Smooth muscle cell (in vitro differentiated cells): Measurements from ENCODE around the gene OTOS. TPM values are rescaled to one million over a fixed set of nuclear protein-coding genes. Genes with fewer than 3 reads are reported as not detected.

Source experiments
- DNase-seq: peaks from one replicate; lab custom pipeline; 2025; ENCODE audit not compliant: unreplicated experiment; lab: John Stamatoyannopoulos, UW
- H2AFZ ChIP-seq: fragments of 200-600 bp; sonication (generic); 2 replicates; pipeline ENCODE4 v1.6.0; 2016; ENCODE audit warnings: antibody characterized with exemption, low read depth, mild to moderate bottlenecking
- H3F3A ChIP-seq: fragments of 200-600 bp; sonication (generic); 2 replicates; pipeline ENCODE4 v1.6.0; 2017; ENCODE audit warnings: antibody characterized with exemption, low read depth
- H3K27ac ChIP-seq: fragments of 200-600 bp; sonication (generic); 2 replicates; pipeline ENCODE4 v1.5.1; 2016; ENCODE audit warnings: low read depth, mild to moderate bottlenecking
- H3K27me3 ChIP-seq: fragments of 200-600 bp; sonication (generic); 2 replicates; pipeline ENCODE4 v1.6.1; 2016; ENCODE audit warnings: low read depth, mild to moderate bottlenecking
- H3K36me3 ChIP-seq: fragments of 200-600 bp; sonication (generic); 2 replicates; pipeline ENCODE4 v1.5.1; 2016; ENCODE audit warnings: low read depth
- H3K4me1 ChIP-seq: fragments of 200-600 bp; sonication (generic); 2 replicates; pipeline ENCODE4 v1.5.1; 2016; ENCODE audit warnings: low read depth
- H3K4me2 ChIP-seq: fragments of 200-600 bp; sonication (generic); 2 replicates; pipeline ENCODE4 v1.6.0; 2016; ENCODE audit warnings: mild to moderate bottlenecking
- H3K4me3 ChIP-seq: fragments of 200-600 bp; sonication (generic); 2 replicates; pipeline ENCODE4 v1.5.1; 2016; ENCODE audit warnings: mild to moderate bottlenecking
- H3K79me2 ChIP-seq: fragments of 200-600 bp; sonication (generic); 2 replicates; pipeline ENCODE4 v1.6.0; 2016; ENCODE audit warnings: low read depth, mild to moderate bottlenecking
- H3K9ac ChIP-seq: fragments of 200-600 bp; sonication (generic); 2 replicates; pipeline ENCODE4 v1.6.0; 2016; ENCODE audit warnings: low read depth
- H3K9me3 ChIP-seq: fragments of 200-600 bp; sonication (generic); replicated peaks from 2 replicates; pipeline ENCODE4 v1.5.1; 2016; ENCODE audit warnings: low read depth
- H4K20me1 ChIP-seq: fragments of 200-600 bp; sonication (generic); 2 replicates; pipeline ENCODE4 v1.6.0; 2016; ENCODE audit warnings: low read depth
- WGBS: methylation state at CpG from one replicate; pipeline ENCODE4 v1.1.7; 2016; ENCODE audit warnings: low lambda C conversion rate; 5-methylcytosine and 5-hydroxymethylcytosine counted together
- polyA plus RNA-seq: library from polyadenylated mRNA; unstranded; fragments of >200 nt; fragmentation: Nextera tagmentation; extraction: Ambion mirVana; gene quantifications from 2 replicates; pipeline ENCODE4 v1.2.1, GENCODE V29; 2016
- total RNA-seq: library from RNA; depleted of rRNA; stranded (reverse); fragments of >200 nt; gene quantifications from 2 replicates; pipeline ENCODE4 v1.2.3, GENCODE V29; 2014
- TF ChIP-seq, protein P1 (sequence below): fragments of 200-600 bp; sonication (generic); IDR thresholded peaks from 2 replicates; pipeline ENCODE4 v1.5.1; 2017; ENCODE audit warnings: borderline replicate concordance, mild to moderate bottlenecking, antibody characterized with exemption; ENCODE audit not compliant: insufficient read depth, poor library complexity, severe bottlenecking

OTOS gene
- total and polyA plus RNA-seq, 2 experiments from 2014 or later: not detected

DNA sequence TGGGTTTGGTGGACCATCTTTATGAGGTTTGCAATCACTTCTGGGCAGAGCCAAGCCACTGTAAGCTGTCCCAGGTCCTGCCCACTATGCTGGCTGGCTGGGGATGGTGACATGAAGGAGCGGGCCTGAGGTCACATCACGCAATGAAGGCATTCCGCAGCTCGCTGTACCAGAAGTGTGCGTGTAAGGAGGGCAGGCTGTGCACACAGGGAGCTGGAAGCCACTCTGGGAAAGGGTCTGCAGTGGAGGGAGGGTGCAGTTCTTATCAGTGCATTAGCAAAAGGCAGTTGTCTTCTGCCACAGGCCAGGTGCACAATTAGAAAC lies 16.7 kb upstream of the OTOS start:
- Histone ChIP-seq H3K4me2 (no peak overlapping the region), H3K27ac (no peak overlapping the region), H3K79me2 (no peaks in the 10 kb centered on the region), H3F3A (no peaks in the 10 kb centered on the region), H3K9me3 (no peaks in the 10 kb centered on the region), H3K4me1 (peaks cover 13% of the 10 kb centered on the region), H2AFZ (no peak overlapping the region), H3K27me3 (peaks cover 11% of the 10 kb centered on the region), H3K36me3 (no peaks in the 10 kb centered on the region), H3K4me3 (no peak overlapping the region), H4K20me1 (no peaks in the 10 kb centered on the region), H3K9ac (no peak overlapping the region)
- WGBS: 88% methylated on average over 5 of the region's 5 CpGs
- TF ChIP-seq, protein P1, sequence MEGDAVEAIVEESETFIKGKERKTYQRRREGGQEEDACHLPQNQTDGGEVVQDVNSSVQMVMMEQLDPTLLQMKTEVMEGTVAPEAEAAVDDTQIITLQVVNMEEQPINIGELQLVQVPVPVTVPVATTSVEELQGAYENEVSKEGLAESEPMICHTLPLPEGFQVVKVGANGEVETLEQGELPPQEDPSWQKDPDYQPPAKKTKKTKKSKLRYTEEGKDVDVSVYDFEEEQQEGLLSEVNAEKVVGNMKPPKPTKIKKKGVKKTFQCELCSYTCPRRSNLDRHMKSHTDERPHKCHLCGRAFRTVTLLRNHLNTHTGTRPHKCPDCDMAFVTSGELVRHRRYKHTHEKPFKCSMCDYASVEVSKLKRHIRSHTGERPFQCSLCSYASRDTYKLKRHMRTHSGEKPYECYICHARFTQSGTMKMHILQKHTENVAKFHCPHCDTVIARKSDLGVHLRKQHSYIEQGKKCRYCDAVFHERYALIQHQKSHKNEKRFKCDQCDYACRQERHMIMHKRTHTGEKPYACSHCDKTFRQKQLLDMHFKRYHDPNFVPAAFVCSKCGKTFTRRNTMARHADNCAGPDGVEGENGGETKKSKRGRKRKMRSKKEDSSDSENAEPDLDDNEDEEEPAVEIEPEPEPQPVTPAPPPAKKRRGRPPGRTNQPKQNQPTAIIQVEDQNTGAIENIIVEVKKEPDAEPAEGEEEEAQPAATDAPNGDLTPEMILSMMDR: no peak
- no peak for DNase-seq

- Histone ChIP-seq H3K4me1 (peaks cover 13% of the 10 kb centered on the region), H3K27ac (peak overlapping the region; percentile 64), H2AFZ (no peak overlapping the region), H3K36me3 (no peaks in the 10 kb centered on the region), H3K27me3 (peaks cover 11% of the 10 kb centered on the region), H3K4me3 (no peak overlapping the region), H4K20me1 (no peaks in the 10 kb centered on the region), H3K79me2 (no peaks in the 10 kb centered on the region), H3F3A (no peaks in the 10 kb centered on the region), H3K4me2 (no peak overlapping the region), H3K9ac (no peak overlapping the region), H3K9me3 (no peaks in the 10 kb centered on the region)
- no peak for DNase-seq
- TF ChIP-seq, protein P1: no peak
- 86% methylated on average over 29 of the region's 29 CpGs for WGBS
Measured at GRCh38 chr2:240156435-240157146, 16.1 kb upstream of the OTOS start.

DNA sequence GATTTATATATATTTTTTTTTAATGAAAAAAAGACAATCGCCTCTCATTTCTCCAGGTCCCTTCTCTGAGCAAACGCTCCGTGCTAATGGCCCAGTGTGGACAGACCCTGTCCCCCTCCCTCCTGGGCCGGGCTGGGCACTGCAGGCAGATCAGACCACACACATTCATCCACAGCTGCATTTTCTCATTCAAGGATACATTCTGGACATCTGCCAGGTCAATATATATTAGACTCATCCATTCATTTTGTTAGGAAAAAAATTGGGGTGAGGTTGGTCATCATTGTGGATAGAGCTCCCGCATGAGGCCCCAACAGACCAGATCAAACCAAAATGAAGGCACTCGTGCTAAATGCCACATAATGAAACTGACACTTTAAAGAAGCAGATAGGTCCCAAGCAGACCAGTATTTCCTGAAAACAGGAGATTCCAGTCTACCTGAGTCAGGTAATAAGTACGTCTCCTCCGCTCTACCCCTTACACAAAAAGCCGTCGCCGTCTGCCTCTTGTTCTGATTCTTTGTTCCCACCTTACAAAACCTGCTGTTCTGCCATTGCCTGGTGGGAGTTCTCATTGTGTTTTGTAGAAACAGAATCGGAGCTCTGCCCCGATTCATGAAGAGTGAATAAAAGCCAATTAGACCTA lies 15.4 kb upstream of the OTOS start:
- Histone ChIP-seq H3K9ac (no peak overlapping the region), H3K79me2 (no peaks in the 10 kb centered on the region), H3K27ac (peak overlapping the region; percentile 64), H3K36me3 (no peaks in the 10 kb centered on the region), H3K27me3 (peaks cover 11% of the 10 kb centered on the region), H3K4me2 (no peak overlapping the region), H4K20me1 (no peaks in the 10 kb centered on the region), H3K9me3 (no peaks in the 10 kb centered on the region), H3K4me3 (no peak overlapping the region), H2AFZ (no peak overlapping the region), H3K4me1 (peaks cover 13% of the 10 kb centered on the region), H3F3A (no peaks in the 10 kb centered on the region)
- TF ChIP-seq, protein P1: no peak
- 72% methylated on average over 13 of the region's 13 CpGs for WGBS
- DNase-seq: no peak
